Activated T-cell treated with anti-CD3 and anti-CD28 coated beads for 4 hours (primary cell): ENCODE measurements around the gene CDH4.
"Not testable (repeated sequence)": the region's sequence is repeated elsewhere in the genome, so short reads cannot be mapped to it uniquely, and the experiment has no call there.

ENCODE experiments used
- DNase-seq: peaks from one replicate; pipeline ENCODE4 v3.0.0-alpha.2; 2020

Gene CDH4

GRCh38 chr20:61391812-61392520 lies 139.9 kb downstream of the CDH4 start:
- DNase-seq = no peak

GRCh38 chr20:61394088-61394799 lies 142.2 kb downstream of the CDH4 start:
- DNase-seq = no peak

GRCh38 chr20:61396262-61396848 lies 144.3 kb downstream of the CDH4 start:
- DNase-seq = no peak

- DNase-seq = no peak
These were observed 145.1 kb downstream of the CDH4 start for GRCh38 chr20:61397146-61397545.

- DNase-seq = no peak
These were observed 145.7 kb downstream of the CDH4 start for GRCh38 chr20:61397790-61398189.

GRCh38 chr20:61399433-61399832 lies 147.4 kb downstream of the CDH4 start:
- no peak for DNase-seq

GRCh38 chr20:61400499-61400898 lies 148.4 kb downstream of the CDH4 start:
- DNase-seq = no peak

- no peak for DNase-seq
These were observed 152.2 kb downstream of the CDH4 start for GRCh38 chr20:61404303-61404702.

GRCh38 chr20:61405007-61405406 lies 152.9 kb downstream of the CDH4 start:
- DNase-seq = no peak

GRCh38 chr20:61406773-61407172 lies 154.7 kb downstream of the CDH4 start:
- DNase-seq = not testable (repeated sequence)

- DNase-seq = no peak
These were observed 155.5 kb downstream of the CDH4 start for GRCh38 chr20:61407561-61407960.

GRCh38 chr20:61408951-61409740 lies 157.1 kb downstream of the CDH4 start:
- no peak for DNase-seq

- DNase-seq = no peak
These were observed 159.7 kb downstream of the CDH4 start for GRCh38 chr20:61411743-61412142.

- no peak for DNase-seq
These were observed 161.7 kb downstream of the CDH4 start for GRCh38 chr20:61413752-61414151.

- no peak for DNase-seq
These were observed 162.5 kb downstream of the CDH4 start for GRCh38 chr20:61414455-61414991.

GRCh38 chr20:61416546-61416945 lies 164.5 kb downstream of the CDH4 start:
- no peak for DNase-seq

GRCh38 chr20:61417221-61417941 lies 165.3 kb downstream of the CDH4 start:
- DNase-seq = no peak

- no peak for DNase-seq
These were observed 166.9 kb downstream of the CDH4 start for GRCh38 chr20:61419010-61419409.

- no peak for DNase-seq
These were observed 167.4 kb downstream of the CDH4 start for GRCh38 chr20:61419501-61419900.

- no peak for DNase-seq
These were observed 168.0 kb downstream of the CDH4 start for GRCh38 chr20:61420056-61420455.

GRCh38 chr20:61420781-61421180 lies 168.7 kb downstream of the CDH4 start:
- DNase-seq = no peak
